Measurements from ENCODE around the gene AGBL3. TPM values are rescaled to one million over a fixed set of nuclear protein-coding genes. Genes with fewer than 3 reads are reported as not detected.

AGBL3 gene
- polyA plus RNA-seq, 2 of the 4 experiments (the other 2 are of a cell fraction) = 2.2 to 4.3 TPM

DNA sequence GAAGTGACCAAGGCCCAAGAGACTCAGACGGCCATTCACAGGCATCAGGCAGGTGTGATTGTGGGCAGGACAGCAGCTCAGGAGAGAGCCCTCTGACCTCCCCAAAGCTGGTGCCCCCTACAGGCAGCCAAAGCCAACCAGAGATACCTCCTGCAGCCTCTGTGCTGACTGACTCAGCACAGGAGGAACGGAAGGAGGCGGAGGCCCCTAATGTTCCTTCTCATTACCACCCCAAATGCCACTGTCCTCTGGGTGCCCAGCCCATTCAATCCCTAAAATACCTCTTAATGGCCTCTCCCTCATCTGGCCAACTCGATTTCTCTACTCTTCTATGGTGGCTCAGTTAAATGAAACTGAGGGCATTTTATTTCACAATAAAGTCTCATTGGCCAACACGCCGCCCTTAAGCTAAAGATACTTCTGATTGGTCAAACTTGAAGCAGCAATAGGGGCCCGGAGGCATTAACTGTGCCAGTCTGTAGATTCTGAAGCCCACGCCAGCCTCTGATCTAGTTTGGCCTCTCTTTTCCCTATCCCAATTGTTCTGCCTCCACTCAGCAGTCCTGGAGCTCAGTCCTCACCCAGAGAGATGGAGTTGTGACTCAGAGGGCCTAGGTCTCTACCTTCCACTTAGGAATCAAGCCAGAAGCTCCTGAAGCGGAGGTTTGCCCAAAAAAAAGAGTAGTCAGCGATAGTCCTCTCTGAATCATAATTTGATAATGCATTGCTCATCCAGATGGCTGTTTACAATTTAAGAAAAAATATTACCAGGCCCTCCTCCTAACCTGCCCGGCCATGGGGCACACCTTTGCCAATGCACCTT, 183.0 kb downstream of the AGBL3 start (continued):
- TF ChIP-seq HES2 (IDR thresholded peaks at IDR 0.05) (no peak), MYC (IDR thresholded peaks at IDR 0.05; ENCODE audit: borderline replicate concordance, low read length) (no peak), HOXA7 (CRISPR knock-in tag; IDR thresholded peaks at IDR 0.05) (no peak), FOSL2 (IDR thresholded peaks at IDR 0.05) (no peak), FOSL2 (CRISPR knock-in tag; IDR thresholded peaks at IDR 0.05) (peak; percentile 37; the same call in 1 of the 2 replicates), ESRRA (IDR thresholded peaks at IDR 0.05; ENCODE audit: borderline replicate concordance, low read length) (no peak), PHF8 (IDR thresholded peaks at IDR 0.05; ENCODE audit: borderline replicate concordance, low read depth) (no peak), MAZ (IDR thresholded peaks at IDR 0.05; ENCODE audit: borderline replicate concordance, low read depth, low read length) (no peak), BHLHE40 (IDR thresholded peaks at IDR 0.05; ENCODE audit: low read depth, low read length) (no peak), CBX2 (IDR thresholded peaks at IDR 0.05; ENCODE audit: borderline replicate concordance, low read depth) (no peak), MAFK (IDR thresholded peaks at IDR 0.05; ENCODE audit: partially characterized antibody) (peak; percentile 54), NR3C1 (IDR thresholded peaks at IDR 0.05) (no peak), E2F6 (IDR thresholded peaks at IDR 0.05; ENCODE audit: borderline replicate concordance, low read depth) (no peak), HEYL (CRISPR knock-in tag; IDR thresholded peaks at IDR 0.05) (no peak), HOXB13 (CRISPR knock-in tag; IDR thresholded peaks at IDR 0.05; ENCODE audit: low read depth) (no peak), NFE2L2 (conservative IDR thresholded peaks at IDR 0.05; ENCODE audit: low read length) (no peak), JUN (IDR thresholded peaks at IDR 0.05) (peak in 1 of 2 experiments; percentile 4; a peak in 1 of 5 replicates), HOXB5 (CRISPR knock-in tag; IDR thresholded peaks at IDR 0.05) (no peak), GATA3 (IDR thresholded peaks at IDR 0.05; ENCODE audit: borderline replicate concordance) (no peak), USF2 (IDR thresholded peaks at IDR 0.05) (no peak), ZSCAN20 (CRISPR knock-in tag; IDR thresholded peaks at IDR 0.05) (no peak), EHF (CRISPR knock-in tag; IDR thresholded peaks at IDR 0.05) (no peak), FOXS1 (CRISPR knock-in tag; IDR thresholded peaks at IDR 0.05) (no peak), ZNF302 (CRISPR knock-in tag; IDR thresholded peaks at IDR 0.05) (no peak), CHD2 (IDR thresholded peaks at IDR 0.05; ENCODE audit: low read length, partially characterized antibody) (no peak), RAD21 (conservative IDR thresholded peaks at IDR 0.05 in 1 of 2, IDR thresholded peaks at IDR 0.05 in 1 of 2) (peak; percentile 19 to 39; a peak in 3 of 5 replicates), PBX3 (IDR thresholded peaks at IDR 0.05) (no peak), TP53 (CRISPR knock-in tag; IDR thresholded peaks at IDR 0.05) (no peak)
- TF ChIP-seq, protein P1, sequence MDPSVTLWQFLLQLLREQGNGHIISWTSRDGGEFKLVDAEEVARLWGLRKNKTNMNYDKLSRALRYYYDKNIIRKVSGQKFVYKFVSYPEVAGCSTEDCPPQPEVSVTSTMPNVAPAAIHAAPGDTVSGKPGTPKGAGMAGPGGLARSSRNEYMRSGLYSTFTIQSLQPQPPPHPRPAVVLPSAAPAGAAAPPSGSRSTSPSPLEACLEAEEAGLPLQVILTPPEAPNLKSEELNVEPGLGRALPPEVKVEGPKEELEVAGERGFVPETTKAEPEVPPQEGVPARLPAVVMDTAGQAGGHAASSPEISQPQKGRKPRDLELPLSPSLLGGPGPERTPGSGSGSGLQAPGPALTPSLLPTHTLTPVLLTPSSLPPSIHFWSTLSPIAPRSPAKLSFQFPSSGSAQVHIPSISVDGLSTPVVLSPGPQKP (IDR thresholded peaks at IDR 0.05; ENCODE audit: low read depth, low read length) = no peak
- TF ChIP-seq, protein P2, sequence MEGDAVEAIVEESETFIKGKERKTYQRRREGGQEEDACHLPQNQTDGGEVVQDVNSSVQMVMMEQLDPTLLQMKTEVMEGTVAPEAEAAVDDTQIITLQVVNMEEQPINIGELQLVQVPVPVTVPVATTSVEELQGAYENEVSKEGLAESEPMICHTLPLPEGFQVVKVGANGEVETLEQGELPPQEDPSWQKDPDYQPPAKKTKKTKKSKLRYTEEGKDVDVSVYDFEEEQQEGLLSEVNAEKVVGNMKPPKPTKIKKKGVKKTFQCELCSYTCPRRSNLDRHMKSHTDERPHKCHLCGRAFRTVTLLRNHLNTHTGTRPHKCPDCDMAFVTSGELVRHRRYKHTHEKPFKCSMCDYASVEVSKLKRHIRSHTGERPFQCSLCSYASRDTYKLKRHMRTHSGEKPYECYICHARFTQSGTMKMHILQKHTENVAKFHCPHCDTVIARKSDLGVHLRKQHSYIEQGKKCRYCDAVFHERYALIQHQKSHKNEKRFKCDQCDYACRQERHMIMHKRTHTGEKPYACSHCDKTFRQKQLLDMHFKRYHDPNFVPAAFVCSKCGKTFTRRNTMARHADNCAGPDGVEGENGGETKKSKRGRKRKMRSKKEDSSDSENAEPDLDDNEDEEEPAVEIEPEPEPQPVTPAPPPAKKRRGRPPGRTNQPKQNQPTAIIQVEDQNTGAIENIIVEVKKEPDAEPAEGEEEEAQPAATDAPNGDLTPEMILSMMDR (IDR thresholded peaks at IDR 0.05) = peak; percentile 55
- TF ChIP-seq, protein P3, sequence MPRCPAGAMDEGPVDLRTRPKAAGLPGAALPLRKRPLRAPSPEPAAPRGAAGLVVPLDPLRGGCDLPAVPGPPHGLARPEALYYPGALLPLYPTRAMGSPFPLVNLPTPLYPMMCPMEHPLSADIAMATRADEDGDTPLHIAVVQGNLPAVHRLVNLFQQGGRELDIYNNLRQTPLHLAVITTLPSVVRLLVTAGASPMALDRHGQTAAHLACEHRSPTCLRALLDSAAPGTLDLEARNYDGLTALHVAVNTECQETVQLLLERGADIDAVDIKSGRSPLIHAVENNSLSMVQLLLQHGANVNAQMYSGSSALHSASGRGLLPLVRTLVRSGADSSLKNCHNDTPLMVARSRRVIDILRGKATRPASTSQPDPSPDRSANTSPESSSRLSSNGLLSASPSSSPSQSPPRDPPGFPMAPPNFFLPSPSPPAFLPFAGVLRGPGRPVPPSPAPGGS (IDR thresholded peaks at IDR 0.05) = no peak
- TF ChIP-seq, protein P4, sequence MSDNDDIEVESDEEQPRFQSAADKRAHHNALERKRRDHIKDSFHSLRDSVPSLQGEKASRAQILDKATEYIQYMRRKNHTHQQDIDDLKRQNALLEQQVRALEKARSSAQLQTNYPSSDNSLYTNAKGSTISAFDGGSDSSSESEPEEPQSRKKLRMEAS (IDR thresholded peaks at IDR 0.05) = no peak
